ENCODE data around the gene FBXW11.

DNA sequence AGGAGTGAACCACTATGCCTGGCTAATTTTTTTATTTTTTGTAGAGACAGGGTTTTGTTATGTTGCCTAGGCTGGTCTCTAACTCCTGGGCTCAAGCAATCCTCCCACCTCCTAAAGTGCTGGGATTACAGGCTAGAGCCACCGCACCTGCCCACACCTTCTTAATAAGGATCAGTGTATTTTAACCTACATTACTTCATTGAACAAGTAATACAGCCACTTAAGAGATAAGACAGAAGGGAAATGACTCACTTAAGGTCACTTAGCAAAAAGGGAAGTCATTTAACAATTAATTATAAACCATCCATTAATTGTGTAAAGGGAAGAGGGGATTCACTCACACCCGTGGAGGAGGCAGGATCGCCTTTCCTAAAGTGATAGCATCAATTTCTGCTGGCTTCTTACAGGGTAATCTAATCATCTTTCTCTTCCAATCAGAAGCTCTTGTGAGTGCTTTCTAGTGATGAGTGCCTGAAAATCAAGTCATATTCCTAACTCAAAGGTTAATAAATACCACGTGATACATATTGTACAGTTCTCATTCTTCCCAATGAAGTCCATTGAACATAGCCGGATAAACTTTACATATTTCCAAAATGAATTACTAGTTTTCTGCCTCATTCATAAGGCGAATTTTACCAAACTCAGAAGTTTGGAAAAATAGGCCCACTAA lies 3.5 kb downstream of the FBXW11 start:
- TF ChIP-seq POLR2A (IDR thresholded peaks at IDR 0.05) = no peak
- no peak for TF ChIP-seq CTCF (IDR thresholded peaks at IDR 0.05)
